ENCODE measurements around the gene PLA2G4E.

- no peak for TF ChIP-seq POLR2A (IDR thresholded peaks at IDR 0.05; ENCODE audit: low read length)
- no peak for TF ChIP-seq GATA1 (IDR thresholded peaks at IDR 0.05; ENCODE audit: low read depth, low read length)
Observed at GRCh38 chr15:41943543-41944312, 77.1 kb downstream of the PLA2G4E start.
